ENCODE measurements around the gene C1QTNF6. TPM values are rescaled to one million over a fixed set of nuclear protein-coding genes. Genes with fewer than 3 reads are reported as not detected.

C1QTNF6 gene
- total RNA-seq, 1 experiment from 2014 or later: 15.2 TPM

DNA sequence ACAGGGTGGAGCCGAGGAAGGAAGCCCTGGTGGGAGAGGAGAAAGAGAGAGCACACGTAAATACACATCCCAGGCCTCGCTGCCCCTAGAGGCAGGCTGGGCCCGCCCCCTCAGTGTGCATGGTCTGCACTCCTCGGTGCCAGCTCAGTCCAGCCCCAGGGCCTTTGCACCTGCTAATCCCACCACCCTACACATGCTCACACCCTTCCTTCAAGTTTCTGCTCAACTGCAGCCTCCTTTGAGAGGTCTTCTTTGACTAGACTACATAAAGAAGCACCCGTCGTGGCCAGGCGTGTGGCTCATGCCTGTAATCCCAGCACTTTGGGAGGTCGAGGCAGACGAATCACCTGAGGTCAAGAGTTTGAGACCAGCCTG lies 43.9 kb downstream of the C1QTNF6 start:
- Histone ChIP-seq H3K36me3 (ENCODE audit: control insufficient read depth in 1 of 2, insufficient read depth in 2 of 2, low read length in 2 of 2) (no peaks in the 10 kb centered on the region), H2AFZ (ENCODE audit: low read depth, low read length, poor library complexity, severe bottlenecking) (no peak overlapping the region), H3K9me3 (ENCODE audit: control insufficient read depth in 1 of 2, insufficient read depth in 1 of 2, low read depth in 1 of 2, low read length in 2 of 2) (no peaks in the 10 kb centered on the region), H3K79me2 (ENCODE audit: insufficient read depth, low read length) (no peaks in the 10 kb centered on the region), H3K9me2 (ENCODE audit: insufficient read depth) (no peaks in the 10 kb centered on the region), H3K4me1 (ENCODE audit: control insufficient read depth in 1 of 2, insufficient read depth in 2 of 2, low read length in 2 of 2) (no peaks in the 10 kb centered on the region), H4K20me1 (ENCODE audit: insufficient read depth) (no peaks in the 10 kb centered on the region), H3K4me2 (ENCODE audit: low read length) (no peak overlapping the region), H3K27ac (ENCODE audit: low read depth, low read length) (no peak overlapping the region), H3K4me3 (replicated peaks in 1 of 2; ENCODE audit: low read depth in 1 of 2, low read length in 2 of 2) (no peak overlapping the region), H3K9ac (ENCODE audit: low read length) (no peak overlapping the region), H3K27me3 (ENCODE audit: insufficient read depth, low read length) (no peaks in the 10 kb centered on the region)
- BruUV-seq (replicated peaks): no TSS peak
- intact Hi-C loops (cut with micrococcal nuclease): no loop called here
- RAD21 ChIA-PET (ENCODE audit: low non-redundant PET in 1 of 2, low total read pairs in 2 of 2, uncharacterized antibody in 2 of 2, unreplicated experiment in 2 of 2): no interaction called here
- no peak for TF ChIP-seq ELF1 (IDR thresholded peaks at IDR 0.05; ENCODE audit: borderline replicate concordance, low read depth)
- TF ChIP-seq EGR1 (IDR thresholded peaks at IDR 0.05; ENCODE audit: low read depth): no peak
- TF ChIP-seq, protein P1, sequence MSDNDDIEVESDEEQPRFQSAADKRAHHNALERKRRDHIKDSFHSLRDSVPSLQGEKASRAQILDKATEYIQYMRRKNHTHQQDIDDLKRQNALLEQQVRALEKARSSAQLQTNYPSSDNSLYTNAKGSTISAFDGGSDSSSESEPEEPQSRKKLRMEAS (IDR thresholded peaks at IDR 0.05): no peak
- TF ChIP-seq CEBPB (IDR thresholded peaks at IDR 0.05; ENCODE audit: low read depth): no peak
- TF ChIP-seq SIN3A (IDR thresholded peaks at IDR 0.05; ENCODE audit: low read depth): no peak
- no peak for TF ChIP-seq SP1 (IDR thresholded peaks at IDR 0.05; ENCODE audit: low read depth)
- TF ChIP-seq, protein P2, sequence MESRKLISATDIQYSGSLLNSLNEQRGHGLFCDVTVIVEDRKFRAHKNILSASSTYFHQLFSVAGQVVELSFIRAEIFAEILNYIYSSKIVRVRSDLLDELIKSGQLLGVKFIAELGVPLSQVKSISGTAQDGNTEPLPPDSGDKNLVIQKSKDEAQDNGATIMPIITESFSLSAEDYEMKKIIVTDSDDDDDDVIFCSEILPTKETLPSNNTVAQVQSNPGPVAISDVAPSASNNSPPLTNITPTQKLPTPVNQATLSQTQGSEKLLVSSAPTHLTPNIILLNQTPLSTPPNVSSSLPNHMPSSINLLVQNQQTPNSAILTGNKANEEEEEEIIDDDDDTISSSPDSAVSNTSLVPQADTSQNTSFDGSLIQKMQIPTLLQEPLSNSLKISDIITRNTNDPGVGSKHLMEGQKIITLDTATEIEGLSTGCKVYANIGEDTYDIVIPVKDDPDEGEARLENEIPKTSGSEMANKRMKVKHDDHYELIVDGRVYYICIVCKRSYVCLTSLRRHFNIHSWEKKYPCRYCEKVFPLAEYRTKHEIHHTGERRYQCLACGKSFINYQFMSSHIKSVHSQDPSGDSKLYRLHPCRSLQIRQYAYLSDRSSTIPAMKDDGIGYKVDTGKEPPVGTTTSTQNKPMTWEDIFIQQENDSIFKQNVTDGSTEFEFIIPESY (IDR thresholded peaks at IDR 0.05; ENCODE audit: extremely low read depth, insufficient replicate concordance, low read length): no peak
- TF ChIP-seq RAD21 (IDR thresholded peaks at IDR 0.05; ENCODE audit: low read depth): no peak
- no peak for TF ChIP-seq TCF7L2 (IDR thresholded peaks at IDR 0.05; ENCODE audit: borderline replicate concordance, extremely low read depth, insufficient read depth, insufficient read length)
- no peak for TF ChIP-seq POLR2A (IDR thresholded peaks at IDR 0.05; ENCODE audit: borderline replicate concordance, extremely low read depth, insufficient read depth, insufficient read length)
- CTCF ChIA-PET: no interaction called here
- DNase-seq (ENCODE audit: low read depth, low spot score): no peak
- no peak for ATAC-seq
- POLR2A ChIA-PET: no interaction called here

Data from HCT116 (cell line).